Gastrocnemius medialis (tissue), 4 donors: ENCODE results near the gene MMP28. TPM values are rescaled to one million over a fixed set of nuclear protein-coding genes. Genes with fewer than 3 reads are reported as not detected.
A peak's percentile ranks its signal among the peaks of the same experiment; 100 is the strongest.

ENCODE experiments used
- ATAC-seq, 2 donors: fragments of 150-250 bp; one replicate each; pipeline ENCODE4 v1.9.1; 2016
- DNase-seq, 2 donors: peaks; one replicate each; pipeline ENCODE4 v3.0.0-alpha.2; 2019
- H3K27ac ChIP-seq, 4 donors: fragments of 200-600 bp; sonication (generic); 1 replicate in 1 of 4; 2 replicates in 3 of 4; pipeline ENCODE4 v1.5.1; 2016 to 2018; ENCODE audit warnings: mild to moderate bottlenecking in 2 of 4, moderate library complexity in 1 of 4
- H3K27me3 ChIP-seq, 3 donors: fragments of 200-600 bp; sonication (generic) in 2 of 3; 1 replicate in 1 of 3; 2 replicates in 2 of 3; pipeline versions ENCODE4 v1.5.1 to v1.6.0; 2016 to 2019; ENCODE audit warnings: mild to moderate bottlenecking in 1 of 3, moderate library complexity in 1 of 3
- H3K36me3 ChIP-seq, 2 donors: fragments of 200-600 bp; sonication (generic) in 1 of 2; one replicate each; pipeline ENCODE4 v1.5.1; 2017 to 2018
- H3K4me1 ChIP-seq, 2 donors: fragments of 200-600 bp; sonication (generic) in 1 of 2; one replicate each; pipeline ENCODE4 v1.5.1; 2016 to 2017; ENCODE audit warnings: mild to moderate bottlenecking in 2 of 2
- H3K4me3 ChIP-seq, 4 donors: fragments of 200-600 bp; sonication (generic) in 3 of 4; 1 replicate in 1 of 4; 2 replicates in 3 of 4; pipeline ENCODE4 v1.5.1; 2016 to 2019; ENCODE audit warnings: mild to moderate bottlenecking in 2 of 4
- H3K9me3 ChIP-seq, 3 donors: fragments of 200-600 bp; sonication (generic) in 2 of 3; 1 replicate in 1 of 3; 2 replicates in 2 of 3; pipeline ENCODE4 v1.5.1; 2016 to 2019
- CTCF ChIP-seq, 5 experiments: fragments of 450-650 bp in 3 of 5; fragments of 200-600 bp in 2 of 5; sonication (generic) in 2 of 5; IDR thresholded peaks in 4 of 5; conservative IDR thresholded peaks in 1 of 5; 1 replicate in 4 of 5; 2 replicates in 1 of 5; pipeline ENCODE4 v1.5.1; 2016 to 2019; ENCODE audit warnings: antibody characterized with exemption in 5 of 5, mild to moderate bottlenecking in 3 of 5, moderate library complexity in 3 of 5
- POLR2A ChIP-seq, 2 donors: fragments of 450-650 bp; IDR thresholded peaks; one replicate each; pipeline ENCODE4 v1.6.1; 2017; ENCODE audit warnings: antibody characterized with exemption in 2 of 2, mild to moderate bottlenecking in 2 of 2, moderate library complexity in 2 of 2
- in situ Hi-C, 4 donors: fragments of 200-750 bp; cut with MboI; loops; one replicate each; pipeline versions ENCODE4 v1.15.0 to v1.8.0; 2017; ENCODE audit warnings: low sequenced_read_pairs in 4 of 4
- intact Hi-C: fragments of 100-400 bp; cut with DNase I; formaldehyde crosslinking; loops from one replicate; pipeline ENCODE4 v1.15.1; 2023; ENCODE audit warnings: low total_unique reads
- total RNA-seq, 4 donors: library from RNA; depleted of rRNA; stranded (reverse); fragments of >200 nt; gene quantifications; one replicate each; pipeline versions ENCODE4 v1.1.0 to v1.2.3, GENCODE V29; 2016

Gene MMP28
- total RNA-seq, 4 donors from 2014 or later = 3.1 to 10.3 (median 5.9) TPM

DNA sequence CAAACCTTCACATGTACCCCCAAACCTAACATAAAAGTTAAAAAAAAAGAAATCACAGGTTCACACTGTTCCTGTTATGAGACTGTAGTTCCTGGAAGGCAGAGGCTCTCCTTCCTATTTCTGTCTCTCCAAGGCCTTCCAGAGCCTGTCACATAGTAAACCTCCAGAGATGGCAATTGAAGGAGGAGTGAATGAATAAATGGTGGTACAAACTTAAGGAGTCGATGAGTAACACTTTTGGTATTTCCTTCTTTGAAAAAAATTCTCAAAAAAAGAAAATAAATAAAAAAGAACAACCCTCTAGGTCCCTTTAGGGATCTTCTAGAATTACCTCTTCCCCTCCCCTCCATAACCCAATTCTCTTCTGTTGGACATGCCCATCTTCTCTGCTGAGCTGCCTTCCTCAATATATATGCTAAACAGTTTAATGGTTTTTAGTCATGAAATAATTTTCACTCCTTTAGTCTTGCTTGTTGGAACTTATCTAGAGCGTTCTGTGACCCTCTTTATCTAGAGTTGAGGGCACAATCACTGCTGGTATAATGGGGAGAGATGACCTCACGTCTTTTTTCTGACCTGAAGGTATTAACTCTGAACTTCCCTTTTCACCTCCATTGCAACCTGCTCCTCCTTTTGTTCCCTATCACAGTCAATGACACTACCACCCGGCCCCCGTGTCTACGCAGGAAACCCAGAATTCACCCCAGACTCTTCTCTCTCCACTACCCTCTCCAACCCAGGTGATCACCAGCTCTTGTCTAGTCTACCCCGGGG, 12.1 kb upstream of the MMP28 start:
- no peaks in the 10 kb centered on the region for H3K36me3 ChIP-seq
- in situ Hi-C loops = loop anchor here in 3 of 4 donors (5.0 to 10.0 kb wide), 3 partner anchors 40 to 53 kb away; partner anchors contain the start of genes C17orf50 (in 1 of the 3) and GAS2L2 (in 1 of the 3)
- DNase-seq (no peak), ATAC-seq (no peak)
- peaks cover 21 to 27% of the 10 kb centered on the region in 2 donors for H3K4me1 ChIP-seq
- H3K9me3 ChIP-seq = no peaks in the 10 kb centered on the region
- no peaks in the 10 kb centered on the region for H3K27me3 ChIP-seq
- TF ChIP-seq CTCF (IDR thresholded peaks at IDR 0.05 in 4 of 5, conservative IDR thresholded peaks at IDR 0.05 in 1 of 5) (no peak), POLR2A (IDR thresholded peaks at IDR 0.05) (no peak)
- no peak overlapping the region for H3K4me3 ChIP-seq
- intact Hi-C loops = loop anchor here (5.0 to 10.0 kb wide), 2 partner anchors 230 to 677 kb away; partner anchors contain the start of genes PEX12 and ZNHIT3
- no peak overlapping the region for H3K27ac ChIP-seq

GRCh38 chr17:35804658-35805192, 9.3 kb upstream of the MMP28 start:
- ATAC-seq (peak; percentile 20 to 24), DNase-seq (no peak)
- Histone ChIP-seq H3K27me3 (no peaks in the 10 kb centered on the region), H3K4me1 (peaks cover 0 to 14% of the 10 kb centered on the region in 2 donors), H3K9me3 (no peaks in the 10 kb centered on the region), H3K27ac (no peak overlapping the region), H3K36me3 (no peaks in the 10 kb centered on the region), H3K4me3 (no peak overlapping the region)
- in situ Hi-C loops (loop anchor here (5.0 to 10.0 kb wide), 3 partner anchors 37 to 50 kb away; partner anchors contain the start of genes C17orf50 (in 1 of the 4) and GAS2L2 (in 1 of the 4)), intact Hi-C loops (loop anchor here (5.0 to 10.0 kb wide), 2 partner anchors 227 to 680 kb away; partner anchors contain the start of genes PEX12 and ZNHIT3)
- TF ChIP-seq POLR2A (IDR thresholded peaks at IDR 0.05) = no peak
- peak; percentile 54 to 63 (median 58) for TF ChIP-seq CTCF (IDR thresholded peaks at IDR 0.05 in 4 of 5, conservative IDR thresholded peaks at IDR 0.05 in 1 of 5)

GRCh38 chr17:35801583-35802224, 6.3 kb upstream of the MMP28 start:
- H3K9me3 ChIP-seq = no peaks in the 10 kb centered on the region
- intact Hi-C loops = loop anchor here (10.0 kb wide), 1 partner anchor 683 kb away; the partner anchor contains the start of gene ZNHIT3
- H3K27ac ChIP-seq = peak overlapping the region in 1 of 4 donors; percentile 46
- H3K4me3 ChIP-seq = no peak overlapping the region
- ATAC-seq (peak; percentile 39 to 49), DNase-seq (peak; percentile 17 to 33)
- peaks cover 3 to 19% of the 10 kb centered on the region in 2 donors for H3K4me1 ChIP-seq
- H3K27me3 ChIP-seq = peaks cover 0 to 1% (median 0%) of the 10 kb centered on the region in 3 donors
- TF ChIP-seq POLR2A (IDR thresholded peaks at IDR 0.05) = no peak
- TF ChIP-seq CTCF (IDR thresholded peaks at IDR 0.05 in 4 of 5, conservative IDR thresholded peaks at IDR 0.05 in 1 of 5) = no peak
- in situ Hi-C loops = loop anchor here in 2 of 4 donors (5.0 to 10.0 kb wide), 2 partner anchors 34 to 47 kb away; partner anchors contain the start of gene GAS2L2 (in 1 of the 2)
- H3K36me3 ChIP-seq = no peaks in the 10 kb centered on the region

GRCh38 chr17:35799942-35800341, 4.5 kb upstream of the MMP28 start:
- Histone ChIP-seq H3K27me3 (peaks cover 6 to 15% (median 15%) of the 10 kb centered on the region in 3 donors), H3K4me1 (peaks cover 7 to 23% of the 10 kb centered on the region in 2 donors), H3K27ac (peak overlapping the region in 2 of 4 donors; percentile 1 to 35), H3K36me3 (no peaks in the 10 kb centered on the region), H3K9me3 (no peaks in the 10 kb centered on the region), H3K4me3 (no peak overlapping the region)
- ATAC-seq = no peak
- intact Hi-C loops (loop anchor here (10.0 kb wide), 1 partner anchor 685 kb away; the partner anchor contains the start of gene ZNHIT3), in situ Hi-C loops (loop anchor here in 2 of 4 donors (5.0 to 10.0 kb wide), 2 partner anchors 33 to 45 kb away; partner anchors contain the start of gene GAS2L2 (in 1 of the 2))
- TF ChIP-seq POLR2A (IDR thresholded peaks at IDR 0.05) = no peak
- TF ChIP-seq CTCF (IDR thresholded peaks at IDR 0.05 in 4 of 5, conservative IDR thresholded peaks at IDR 0.05 in 1 of 5) = no peak
- peak in 1 of 2 donors; percentile 42 for DNase-seq
